Upper lobe of left lung (tissue), 6 donors: ENCODE data around the gene GLCE. TPM values are rescaled to one million over a fixed set of nuclear protein-coding genes. Genes with fewer than 3 reads are reported as not detected.
A peak's percentile ranks its signal among the peaks of the same experiment; 100 is the strongest.

Source experiments
- ATAC-seq, 2 donors: fragments of 200-7000 bp; cut with Tn5 transposase; one replicate each; pipeline ENCODE4 v1.9.1; 2022; ENCODE audit warnings: mild to moderate bottlenecking in 2 of 2, moderate library complexity in 2 of 2; ENCODE audit not compliant: low FRiP score in 2 of 2
- DNase-seq, 2 donors: peaks; one replicate each; pipeline ENCODE4 v3.0.0-alpha.2; 2019 to 2020
- H3K27ac ChIP-seq, 4 donors: fragments of 200-600 bp; sonication (generic); one replicate each; pipeline ENCODE4 v1.5.1; 2016 to 2019
- H3K27me3 ChIP-seq, 4 donors: fragments of 200-600 bp; sonication (generic); one replicate each; pipeline ENCODE4 v1.5.1; 2017 to 2019
- H3K36me3 ChIP-seq, 4 donors: fragments of 200-600 bp; sonication (generic); one replicate each; pipeline ENCODE4 v1.5.1; 2016 to 2019
- H3K4me1 ChIP-seq, 4 donors: fragments of 200-600 bp; sonication (generic); one replicate each; pipeline ENCODE4 v1.5.1; 2018 to 2019
- H3K4me3 ChIP-seq, 4 donors: fragments of 200-600 bp; sonication (generic); one replicate each; pipeline ENCODE4 v1.5.1; 2017 to 2019; ENCODE audit warnings: mild to moderate bottlenecking in 2 of 4, moderate library complexity in 1 of 4
- H3K9me3 ChIP-seq, 4 donors: fragments of 200-600 bp; sonication (generic); one replicate each; pipeline ENCODE4 v1.5.1; 2018 to 2019
- CTCF ChIP-seq, 6 experiments: fragments of 450-650 bp in 4 of 6; fragments of 200-600 bp in 2 of 6; sonication (generic) in 2 of 6; IDR thresholded peaks; one replicate each; pipeline ENCODE4 v1.5.1; 2016 to 2019; ENCODE audit warnings: antibody characterized with exemption in 6 of 6
- EP300 ChIP-seq, 4 donors: sonication (generic); formaldehyde crosslinking; IDR thresholded peaks; one replicate each; pipeline ENCODE4 v1.5.1; 2017; ENCODE audit warnings: antibody characterized with exemption in 4 of 4, control low read depth in 2 of 4
- POLR2A ChIP-seq, 4 donors: fragments of 450-650 bp; IDR thresholded peaks; one replicate each; pipeline ENCODE4 v1.5.1; 2016 to 2017; ENCODE audit warnings: antibody characterized with exemption in 4 of 4, mild to moderate bottlenecking in 2 of 4
- POLR2AphosphoS5 ChIP-seq, 2 donors: sonication (generic); formaldehyde crosslinking; IDR thresholded peaks; one replicate each; pipeline ENCODE4 v1.5.1; 2017; ENCODE audit warnings: antibody characterized with exemption in 2 of 2
- WGBS, 2 donors: methylation state at CpG; one replicate each; pipeline ENCODE4 v1.1.5; 2017 to 2018; 5-methylcytosine and 5-hydroxymethylcytosine counted together
- total RNA-seq, 6 donors: library from RNA; depleted of rRNA in 4 of 6; stranded (reverse); fragments of >200 nt in 4 of 6; gene quantifications; one replicate each; pipeline versions ENCODE4 v1.1.0 to v1.2.1, GENCODE V29; 2016 to 2021
- donor health status: DM: no; HTN: no; CAD: no; lungs with moderate emphysema.
- donor health status: DM: no; HTN: yes; CAD: no; lungs with severe emphysema.

Gene GLCE
- total RNA-seq, 6 donors from 2014 or later = 12.5 to 24.8 (median 17.2) TPM

GRCh38 chr15:69302929-69303328, 142.5 kb downstream of the GLCE start:
- no peaks in the 10 kb centered on the region for H3K9me3 ChIP-seq
- H3K36me3 ChIP-seq = no peaks in the 10 kb centered on the region
- WGBS, 2 donors = 67 to 81% methylated on average over 3 of the region's 3 CpGs
- H3K4me1 ChIP-seq = peaks cover 11 to 35% (median 13%) of the 10 kb centered on the region in 4 donors
- ATAC-seq = no peak
- no peak overlapping the region for H3K27ac ChIP-seq
- H3K4me3 ChIP-seq = no peak overlapping the region
- H3K27me3 ChIP-seq = peaks cover 0 to 12% (median 5%) of the 10 kb centered on the region in 4 donors
- no peak for DNase-seq
- TF ChIP-seq CTCF (IDR thresholded peaks at IDR 0.05) (no peak), POLR2AphosphoS5 (IDR thresholded peaks at IDR 0.05) (no peak), EP300 (IDR thresholded peaks at IDR 0.05) (no peak), POLR2A (IDR thresholded peaks at IDR 0.05) (no peak)

- 68 to 87% methylated on average over 4 to 6 of the region's 6 CpGs for WGBS, 2 donors
- no peak overlapping the region for H3K27ac ChIP-seq
These were observed 143.1 kb downstream of the GLCE start for GRCh38 chr15:69303337-69304181.

GRCh38 chr15:69304182-69304545, 143.7 kb downstream of the GLCE start:
- Histone ChIP-seq H3K4me3 (no peak overlapping the region), H3K36me3 (no peaks in the 10 kb centered on the region), H3K27me3 (peaks cover 0 to 6% (median 2%) of the 10 kb centered on the region in 4 donors), H3K9me3 (no peaks in the 10 kb centered on the region), H3K27ac (peak overlapping the region in 2 of 4 donors; percentile 35 to 48), H3K4me1 (peaks cover 4 to 26% (median 11%) of the 10 kb centered on the region in 4 donors)
- DNase-seq (no peak), ATAC-seq (peak in 1 of 2 donors; percentile 36)
- WGBS, 2 donors = 56 to 71% methylated on average over 5 of the region's 5 CpGs
- no peak for TF ChIP-seq POLR2AphosphoS5 (IDR thresholded peaks at IDR 0.05)

More at GRCh38 chr15:69303337-69304181, 143.1 kb downstream of the GLCE start:
- no peak overlapping the region for H3K4me3 ChIP-seq
- no peak for TF ChIP-seq CTCF (IDR thresholded peaks at IDR 0.05)
- no peak for TF ChIP-seq POLR2A (IDR thresholded peaks at IDR 0.05)
- TF ChIP-seq EP300 (IDR thresholded peaks at IDR 0.05) = no peak
- no peak for TF ChIP-seq POLR2AphosphoS5 (IDR thresholded peaks at IDR 0.05)
- no peaks in the 10 kb centered on the region for H3K9me3 ChIP-seq
- H3K27me3 ChIP-seq = peaks cover 0 to 12% (median 5%) of the 10 kb centered on the region in 4 donors
- ATAC-seq (no peak), DNase-seq (no peak)
- peaks cover 10 to 32% (median 12%) of the 10 kb centered on the region in 4 donors for H3K4me1 ChIP-seq
- H3K36me3 ChIP-seq = no peaks in the 10 kb centered on the region

- DNase-seq (peak in 1 of 2 donors; percentile 56), ATAC-seq (peak; percentile 60 to 90)
- peak in 1 of 2 donors; percentile 78 for TF ChIP-seq POLR2AphosphoS5 (IDR thresholded peaks at IDR 0.05)
- no peak for TF ChIP-seq CTCF (IDR thresholded peaks at IDR 0.05)
- H3K36me3 ChIP-seq = no peaks in the 10 kb centered on the region
- peak overlapping the region in 3 of 4 donors; percentile 35 to 48 (median 40) for H3K27ac ChIP-seq
- 56 to 73% methylated on average over 15 to 20 of the region's 20 CpGs for WGBS, 2 donors
- no peak overlapping the region for H3K4me3 ChIP-seq
- no peaks in the 10 kb centered on the region for H3K27me3 ChIP-seq
- H3K9me3 ChIP-seq = no peaks in the 10 kb centered on the region
- H3K4me1 ChIP-seq = peaks cover 0 to 15% (median 5%) of the 10 kb centered on the region in 4 donors
These were observed 144.9 kb downstream of the GLCE start for GRCh38 chr15:69305204-69305931.

- no peak for TF ChIP-seq POLR2A (IDR thresholded peaks at IDR 0.05)
- no peak for TF ChIP-seq EP300 (IDR thresholded peaks at IDR 0.05)
- TF ChIP-seq POLR2AphosphoS5 (IDR thresholded peaks at IDR 0.05) = no peak
- TF ChIP-seq CTCF (IDR thresholded peaks at IDR 0.05) = no peak
These were observed 145.6 kb downstream of the GLCE start for GRCh38 chr15:69305933-69306568.

More at GRCh38 chr15:69305933-69306568, 145.6 kb downstream of the GLCE start:
- no peak overlapping the region for H3K4me3 ChIP-seq
- peaks cover 0 to 15% (median 5%) of the 10 kb centered on the region in 4 donors for H3K4me1 ChIP-seq
- DNase-seq (no peak), ATAC-seq (no peak)
- 94 to 96% methylated on average over 9 of the region's 9 CpGs for WGBS, 2 donors
- H3K9me3 ChIP-seq = no peaks in the 10 kb centered on the region
- no peaks in the 10 kb centered on the region for H3K27me3 ChIP-seq
- H3K27ac ChIP-seq = peak overlapping the region in 2 of 4 donors; percentile 40 to 48
- H3K36me3 ChIP-seq = no peaks in the 10 kb centered on the region
